Neural cell (in vitro differentiated cells): Measurements from ENCODE around the gene CRACDL.

Source experiments
- CTCF ChIP-seq: fragments of 450-650 bp; IDR thresholded peaks from 2 replicates; pipeline ENCODE4 v1.5.1; 2014; ENCODE audit warnings: antibody characterized with exemption, mild to moderate bottlenecking, moderate library complexity; ENCODE audit not compliant: poor library complexity, severe bottlenecking
- EP300 ChIP-seq: fragments of 450-650 bp; conservative IDR thresholded peaks from 2 replicates; pipeline ENCODE4 v1.6.1; 2014; ENCODE audit warnings: antibody characterized with exemption, mild to moderate bottlenecking, moderate library complexity; ENCODE audit not compliant: poor library complexity, severe bottlenecking
- EZH2 ChIP-seq: fragments of 200-600, 300-800 bp; shearing (Covaris generic), sonication (generic); IDR thresholded peaks from 2 replicates; pipeline ENCODE4 v1.6.1; 2014; ENCODE audit warnings: antibody characterized with exemption, low read length, borderline replicate concordance, mild to moderate bottlenecking; ENCODE audit not compliant: insufficient read depth, poor library complexity, severe bottlenecking
- MXI1 ChIP-seq: fragments of 450-650 bp; conservative IDR thresholded peaks from 2 replicates; pipeline ENCODE4 v1.6.1; 2014; ENCODE audit warnings: antibody characterized with exemption, mild to moderate bottlenecking; ENCODE audit not compliant: poor library complexity, severe bottlenecking
- POLR2AphosphoS5 ChIP-seq: IDR thresholded peaks from 2 replicates; pipeline ENCODE4 v1.6.1; 2012
- RAD21 ChIP-seq: fragments of 450-650 bp; conservative IDR thresholded peaks from 2 replicates; pipeline ENCODE4 v1.6.1; 2014; ENCODE audit warnings: antibody characterized with exemption, mild to moderate bottlenecking, moderate library complexity
- REST ChIP-seq: IDR thresholded peaks from 2 replicates; pipeline ENCODE4 v1.6.1; 2012; ENCODE audit warnings: borderline replicate concordance
- SMC3 ChIP-seq: fragments of 450-650 bp; conservative IDR thresholded peaks from 2 replicates; pipeline ENCODE4 v1.6.1; 2014; ENCODE audit warnings: antibody characterized with exemption, mild to moderate bottlenecking, moderate library complexity; ENCODE audit not compliant: poor library complexity

- TF ChIP-seq RAD21 (no peak), EZH2 (no peak), CTCF (no peak), EP300 (no peak), MXI1 (no peak), POLR2AphosphoS5 (no peak), SMC3 (no peak), REST (no peak)
Measured at GRCh38 chr2:98909317-98910211, 26.5 kb downstream of the CRACDL start.
